ENCODE data around the gene ERICH6B. TPM values are rescaled to one million over a fixed set of nuclear protein-coding genes. Genes with fewer than 3 reads are reported as not detected.
"Not testable (repeated sequence)": the region's sequence is repeated elsewhere in the genome, so short reads cannot be mapped to it uniquely, and the experiment has no call there.

Gene ERICH6B
- not detected for total RNA-seq

GRCh38 chr13:45615501-45616101 is at the start of gene ERICH6B:
Gene ERICH6B (minus strand): TSS chr13:45615739. CDS start chr13:45597005, 18,734 bp downstream.
- H3K36me3 Mint-ChIP-seq (ENCODE audit: low read depth) = no peaks in the 10 kb centered on the region
- ATAC-seq (peak; percentile 60), DNase-seq (no peak)
- no peak within 1 kb of the TSS for H3K4me3 Mint-ChIP-seq
- no peaks in the 10 kb centered on the region for H3K9me3 Mint-ChIP-seq (ENCODE audit: insufficient read depth)
- POLR2A ChIA-PET = no interaction called here
- H3K27ac Mint-ChIP-seq = no peak within 1 kb of the TSS
- CTCF ChIA-PET = no interaction called here
- peaks cover 2% of the 10 kb centered on the region for H3K4me1 Mint-ChIP-seq (ENCODE audit: low read depth)
- peaks cover 60% of the 10 kb centered on the region for H3K27me3 Mint-ChIP-seq (ENCODE audit: low read depth)

GRCh38 chr13:45662903-45663302 is 47.4 kb upstream of the ERICH6B start:
- H3K36me3 Mint-ChIP-seq (ENCODE audit: low read depth); H3K4me1 Mint-ChIP-seq (ENCODE audit: low read depth); H3K4me3 Mint-ChIP-seq; ATAC-seq; H3K27me3 Mint-ChIP-seq (ENCODE audit: low read depth); CTCF ChIA-PET; DNase-seq; H3K9me3 Mint-ChIP-seq (ENCODE audit: insufficient read depth); POLR2A ChIA-PET; H3K27ac Mint-ChIP-seq: not testable (repeated sequence)

DNA sequence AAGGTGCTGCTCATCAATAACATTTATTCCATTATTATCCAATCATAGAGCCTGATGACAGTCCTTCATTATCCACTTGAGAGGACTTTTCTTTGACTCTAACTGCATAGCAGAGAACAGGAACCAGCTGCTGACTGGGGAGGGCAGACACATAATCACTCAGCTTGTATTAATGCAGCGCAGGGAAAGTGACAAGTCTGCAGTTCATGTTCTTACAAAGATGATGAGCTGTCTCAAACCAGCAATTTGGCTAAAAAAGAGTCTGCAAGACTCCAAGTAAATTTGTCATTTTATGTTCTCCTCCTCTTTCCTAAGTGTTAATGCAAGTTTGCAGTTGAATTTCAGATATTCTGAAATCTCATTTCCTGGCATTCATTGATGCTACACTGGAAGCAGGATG is 46.6 kb upstream of the ERICH6B start:
- Mint-ChIP-seq H3K9me3 (ENCODE audit: insufficient read depth) (no peaks in the 10 kb centered on the region), H3K27ac (no peak overlapping the region), H3K27me3 (ENCODE audit: low read depth) (no peaks in the 10 kb centered on the region), H3K4me3 (no peak overlapping the region), H3K36me3 (ENCODE audit: low read depth) (no peaks in the 10 kb centered on the region), H3K4me1 (ENCODE audit: low read depth) (no peaks in the 10 kb centered on the region)
- no peak for DNase-seq
- no peak for ATAC-seq
- ChIA-PET POLR2A (no interaction called here), CTCF (no interaction called here)

GRCh38 chr13:45660458-45660857 is 44.9 kb upstream of the ERICH6B start:
- H3K4me3 Mint-ChIP-seq; CTCF ChIA-PET; H3K27me3 Mint-ChIP-seq (ENCODE audit: low read depth); ATAC-seq; H3K27ac Mint-ChIP-seq; H3K36me3 Mint-ChIP-seq (ENCODE audit: low read depth); POLR2A ChIA-PET; H3K9me3 Mint-ChIP-seq (ENCODE audit: insufficient read depth); DNase-seq; H3K4me1 Mint-ChIP-seq (ENCODE audit: low read depth): not testable (repeated sequence)

- ChIA-PET POLR2A (no interaction called here), CTCF (no interaction called here)
- Mint-ChIP-seq H3K4me1 (ENCODE audit: low read depth) (no peaks in the 10 kb centered on the region), H3K27me3 (ENCODE audit: low read depth) (no peaks in the 10 kb centered on the region), H3K27ac (no peak overlapping the region), H3K4me3 (no peak overlapping the region), H3K36me3 (ENCODE audit: low read depth) (no peaks in the 10 kb centered on the region), H3K9me3 (ENCODE audit: insufficient read depth) (no peaks in the 10 kb centered on the region)
- ATAC-seq (no peak), DNase-seq (no peak)
Measured at GRCh38 chr13:45659536-45659935, 44.0 kb upstream of the ERICH6B start.

- Mint-ChIP-seq H3K27me3 (ENCODE audit: low read depth) (no peaks in the 10 kb centered on the region), H3K27ac (no peak overlapping the region), H3K36me3 (ENCODE audit: low read depth) (no peaks in the 10 kb centered on the region), H3K4me1 (ENCODE audit: low read depth) (no peaks in the 10 kb centered on the region), H3K4me3 (no peak overlapping the region), H3K9me3 (ENCODE audit: insufficient read depth) (no peaks in the 10 kb centered on the region)
- CTCF ChIA-PET = no interaction called here
- no peak for ATAC-seq
- POLR2A ChIA-PET = no interaction called here
- no peak for DNase-seq
Measured at GRCh38 chr13:45658586-45659235, 43.2 kb upstream of the ERICH6B start.

- ChIA-PET CTCF (no interaction called here), POLR2A (no interaction called here)
- H3K36me3 Mint-ChIP-seq (ENCODE audit: low read depth) = no peaks in the 10 kb centered on the region
- H3K27me3 Mint-ChIP-seq (ENCODE audit: low read depth) = no peaks in the 10 kb centered on the region
- ATAC-seq (no peak), DNase-seq (no peak)
- no peak overlapping the region for H3K27ac Mint-ChIP-seq
- H3K9me3 Mint-ChIP-seq (ENCODE audit: insufficient read depth) = no peaks in the 10 kb centered on the region
- no peaks in the 10 kb centered on the region for H3K4me1 Mint-ChIP-seq (ENCODE audit: low read depth)
- no peak overlapping the region for H3K4me3 Mint-ChIP-seq
Measured at GRCh38 chr13:45654633-45655349, 39.3 kb upstream of the ERICH6B start.

DNA sequence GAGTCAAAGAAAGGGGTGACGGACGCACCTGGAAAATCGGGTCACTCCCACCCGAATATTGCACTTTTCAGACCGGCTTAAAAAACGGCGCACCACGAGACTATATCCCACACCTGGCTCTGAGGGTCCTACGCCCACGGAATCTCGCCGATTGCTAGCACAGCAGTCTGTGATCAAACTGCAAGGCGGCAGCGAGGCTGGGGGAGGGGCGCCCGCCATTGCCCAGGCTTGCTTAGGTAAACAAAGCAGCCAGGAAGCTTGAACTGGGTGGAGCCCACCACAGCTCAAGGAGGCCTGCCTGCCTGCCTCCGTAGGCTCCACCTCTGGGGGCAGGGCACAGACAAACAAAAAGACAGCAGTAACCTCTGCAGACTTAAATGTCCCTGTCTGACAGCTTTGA is 29.7 kb upstream of the ERICH6B start:
- H3K36me3 Mint-ChIP-seq (ENCODE audit: low read depth); H3K27me3 Mint-ChIP-seq (ENCODE audit: low read depth); POLR2A ChIA-PET; H3K4me3 Mint-ChIP-seq; H3K9me3 Mint-ChIP-seq (ENCODE audit: insufficient read depth); CTCF ChIA-PET; ATAC-seq; DNase-seq; H3K4me1 Mint-ChIP-seq (ENCODE audit: low read depth); H3K27ac Mint-ChIP-seq: not testable (repeated sequence)

GRCh38 chr13:45642159-45642558 is 26.6 kb upstream of the ERICH6B start:
- H3K36me3 Mint-ChIP-seq (ENCODE audit: low read depth); H3K4me1 Mint-ChIP-seq (ENCODE audit: low read depth); ATAC-seq; DNase-seq; H3K9me3 Mint-ChIP-seq (ENCODE audit: insufficient read depth); CTCF ChIA-PET; H3K27ac Mint-ChIP-seq; H3K27me3 Mint-ChIP-seq (ENCODE audit: low read depth); H3K4me3 Mint-ChIP-seq; POLR2A ChIA-PET: not testable (repeated sequence)

DNA sequence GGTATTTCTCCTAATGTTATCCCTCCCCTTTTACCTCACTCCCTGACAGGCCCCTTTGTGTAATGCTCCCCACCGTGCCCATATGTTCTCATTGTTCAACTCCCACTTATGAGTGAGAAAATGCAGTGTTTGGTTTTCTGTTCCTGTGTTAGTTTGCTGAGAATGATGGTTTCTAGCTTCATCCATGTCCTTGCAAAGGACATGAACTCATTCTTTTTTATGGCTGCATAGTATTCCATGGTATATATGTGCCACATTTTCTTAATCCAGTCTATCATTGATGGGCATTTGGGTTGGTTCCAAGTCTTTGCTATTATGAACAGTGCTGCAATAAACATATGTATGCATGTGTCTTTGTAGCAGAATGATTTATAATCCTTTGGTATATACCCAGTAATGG is 19.8 kb upstream of the ERICH6B start:
- POLR2A ChIA-PET; CTCF ChIA-PET; ATAC-seq; H3K9me3 Mint-ChIP-seq (ENCODE audit: insufficient read depth); H3K36me3 Mint-ChIP-seq (ENCODE audit: low read depth); H3K4me3 Mint-ChIP-seq; H3K4me1 Mint-ChIP-seq (ENCODE audit: low read depth); H3K27me3 Mint-ChIP-seq (ENCODE audit: low read depth); H3K27ac Mint-ChIP-seq; DNase-seq: not testable (repeated sequence)

DNA sequence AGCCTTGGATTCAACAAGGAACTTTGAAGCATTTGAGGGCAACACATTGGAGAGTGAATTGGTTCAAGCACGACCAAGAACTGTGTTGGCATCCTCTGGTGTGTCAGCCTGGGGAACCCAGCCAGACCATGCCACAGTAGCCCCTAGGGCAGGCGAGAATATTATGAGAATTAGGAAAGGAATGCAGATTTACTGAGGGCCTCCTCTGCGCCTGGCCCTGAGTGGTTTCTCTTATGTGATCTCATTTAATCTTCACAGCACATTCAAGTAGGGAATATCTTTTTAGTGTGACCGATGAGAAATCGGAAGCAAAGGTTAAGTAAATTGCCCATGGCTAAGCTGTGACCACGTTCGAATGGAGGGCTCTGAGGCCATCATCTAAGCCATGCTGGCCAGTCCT is 15.3 kb upstream of the ERICH6B start:
- no peak overlapping the region for H3K4me3 Mint-ChIP-seq
- no peaks in the 10 kb centered on the region for H3K4me1 Mint-ChIP-seq (ENCODE audit: low read depth)
- no peaks in the 10 kb centered on the region for H3K9me3 Mint-ChIP-seq (ENCODE audit: insufficient read depth)
- no peak for ATAC-seq
- POLR2A ChIA-PET = no interaction called here
- CTCF ChIA-PET = no interaction called here
- no peak for DNase-seq
- H3K27ac Mint-ChIP-seq = no peak overlapping the region
- peaks cover 5% of the 10 kb centered on the region for H3K27me3 Mint-ChIP-seq (ENCODE audit: low read depth)
- no peaks in the 10 kb centered on the region for H3K36me3 Mint-ChIP-seq (ENCODE audit: low read depth)

GRCh38 chr13:45629940-45630339 is 14.4 kb upstream of the ERICH6B start:
- DNase-seq = no peak
- CTCF ChIA-PET = interaction anchor here (0.8 to 1.4 kb wide), 2 partner anchors 24 to 88 kb away, joined by 3 read pairs; no protein-coding TSS in a partner anchor

More at GRCh38 chr13:45629940-45630339, 14.4 kb upstream of the ERICH6B start:
- H3K27me3 Mint-ChIP-seq (ENCODE audit: low read depth) = peaks cover 10% of the 10 kb centered on the region
- no peak for ATAC-seq
- no peaks in the 10 kb centered on the region for H3K4me1 Mint-ChIP-seq (ENCODE audit: low read depth)
- POLR2A ChIA-PET = no interaction called here
- H3K4me3 Mint-ChIP-seq = no peak overlapping the region
- H3K9me3 Mint-ChIP-seq (ENCODE audit: insufficient read depth) = no peaks in the 10 kb centered on the region
- H3K36me3 Mint-ChIP-seq (ENCODE audit: low read depth) = no peaks in the 10 kb centered on the region
- no peak overlapping the region for H3K27ac Mint-ChIP-seq

All from activated CD8-positive, alpha-beta T cell treated with anti-CD3 and anti-CD28 coated beads, Interleukin-2, amount 10 ng/mL, durations not matched to agents 7 days and 5 days (primary cell).